Fibroblast of lung (primary cell): ENCODE measurements around the gene TMEM131L.

Experiments used
- EZH2 ChIP-seq: IDR thresholded peaks from 2 replicates; pipeline ENCODE4 v1.5.1; 2012; ENCODE audit warnings: low read length, control low read depth, mild to moderate bottlenecking; ENCODE audit errors: missing control alignments
- TF ChIP-seq, protein P1 (sequence below), 2 donors: IDR thresholded peaks in 1 of 2; conservative IDR thresholded peaks in 1 of 2; 1 replicate in 1 of 2; 2 replicates in 1 of 2; pipeline ENCODE4 v1.5.1; 2011 to 2012; ENCODE audit warnings: low read length in 2 of 2, control low read depth in 1 of 2, inconsistent platforms in 1 of 2, low read depth in 1 of 2, mild to moderate bottlenecking in 1 of 2

- TF ChIP-seq, protein P1, sequence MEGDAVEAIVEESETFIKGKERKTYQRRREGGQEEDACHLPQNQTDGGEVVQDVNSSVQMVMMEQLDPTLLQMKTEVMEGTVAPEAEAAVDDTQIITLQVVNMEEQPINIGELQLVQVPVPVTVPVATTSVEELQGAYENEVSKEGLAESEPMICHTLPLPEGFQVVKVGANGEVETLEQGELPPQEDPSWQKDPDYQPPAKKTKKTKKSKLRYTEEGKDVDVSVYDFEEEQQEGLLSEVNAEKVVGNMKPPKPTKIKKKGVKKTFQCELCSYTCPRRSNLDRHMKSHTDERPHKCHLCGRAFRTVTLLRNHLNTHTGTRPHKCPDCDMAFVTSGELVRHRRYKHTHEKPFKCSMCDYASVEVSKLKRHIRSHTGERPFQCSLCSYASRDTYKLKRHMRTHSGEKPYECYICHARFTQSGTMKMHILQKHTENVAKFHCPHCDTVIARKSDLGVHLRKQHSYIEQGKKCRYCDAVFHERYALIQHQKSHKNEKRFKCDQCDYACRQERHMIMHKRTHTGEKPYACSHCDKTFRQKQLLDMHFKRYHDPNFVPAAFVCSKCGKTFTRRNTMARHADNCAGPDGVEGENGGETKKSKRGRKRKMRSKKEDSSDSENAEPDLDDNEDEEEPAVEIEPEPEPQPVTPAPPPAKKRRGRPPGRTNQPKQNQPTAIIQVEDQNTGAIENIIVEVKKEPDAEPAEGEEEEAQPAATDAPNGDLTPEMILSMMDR (conservative IDR thresholded peaks at IDR 0.05 in 1 of 2, IDR thresholded peaks at IDR 0.05 in 1 of 2; ENCODE audit: low read depth in 1 of 2, low read length in 2 of 2): no peak
- TF ChIP-seq EZH2: no peak
These were observed 8.1 kb downstream of the TMEM131L start for GRCh38 chr4:153474251-153474650.
